Fibroblast of pulmonary artery (primary cell): Measurements from ENCODE around the gene RPS6KL1.

ENCODE experiments used
- DNase-seq: peaks from one replicate; pipeline ENCODE4 v3.0.0-alpha.2; 2010; ENCODE audit warnings: low read depth
- H3K4me3 ChIP-seq: replicated peaks from 2 replicates; pipeline ENCODE4 v1.5.1; 2011; ENCODE audit warnings: low read depth, mild to moderate bottlenecking, control low read depth, low read length, moderate library complexity
- TF ChIP-seq, protein P1 (sequence below): IDR thresholded peaks from 2 replicates; pipeline ENCODE4 v1.5.1; 2011; ENCODE audit warnings: mild to moderate bottlenecking, control low read depth, low read length, inconsistent platforms; ENCODE audit errors: missing control alignments

Gene RPS6KL1

DNA sequence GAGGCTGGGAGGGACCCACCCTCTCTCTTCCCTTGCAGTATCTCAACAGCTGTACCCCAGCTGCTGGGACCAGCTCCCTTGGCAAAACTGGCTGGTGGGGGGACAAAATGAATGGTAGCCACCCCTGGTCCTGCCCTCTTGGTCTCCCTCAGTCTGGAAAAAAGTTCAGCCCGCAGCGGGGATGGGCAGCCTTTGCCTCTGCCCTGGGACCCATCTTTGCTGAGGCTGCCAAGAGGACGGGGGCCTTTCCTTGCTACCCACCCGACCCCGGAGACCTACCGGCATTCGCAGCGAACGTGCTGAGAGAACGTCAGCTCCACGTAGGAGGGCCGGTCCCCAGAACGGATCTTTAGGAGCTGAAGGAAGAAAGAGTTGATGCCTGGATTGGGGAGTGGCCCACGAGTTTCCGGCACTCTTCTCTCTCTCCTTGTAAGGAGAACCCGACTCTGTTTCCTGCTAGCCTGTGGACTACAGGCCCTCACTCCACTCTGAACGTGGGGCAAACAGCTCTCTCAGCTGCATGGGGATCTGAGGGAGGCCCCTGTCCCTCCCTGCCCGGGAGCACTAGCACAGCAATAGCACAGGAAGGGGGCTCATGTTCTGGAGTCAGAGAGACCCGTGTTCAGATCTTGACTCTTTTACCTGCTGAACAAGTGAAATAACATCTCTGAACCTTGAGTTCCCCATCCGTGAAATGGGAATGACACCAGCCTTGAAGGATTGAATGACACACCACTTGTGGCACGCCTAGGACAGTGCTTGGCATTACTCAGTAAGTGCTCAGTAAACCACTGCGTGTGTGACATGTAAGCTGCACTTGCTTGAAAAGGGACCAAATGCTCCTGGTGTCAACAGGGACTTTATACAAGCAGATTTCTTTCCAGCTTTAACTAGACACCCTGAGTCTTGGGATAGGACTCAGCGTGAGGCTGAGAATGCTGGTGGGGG, 25.4 kb upstream of the RPS6KL1 start:
- TF ChIP-seq, protein P1, sequence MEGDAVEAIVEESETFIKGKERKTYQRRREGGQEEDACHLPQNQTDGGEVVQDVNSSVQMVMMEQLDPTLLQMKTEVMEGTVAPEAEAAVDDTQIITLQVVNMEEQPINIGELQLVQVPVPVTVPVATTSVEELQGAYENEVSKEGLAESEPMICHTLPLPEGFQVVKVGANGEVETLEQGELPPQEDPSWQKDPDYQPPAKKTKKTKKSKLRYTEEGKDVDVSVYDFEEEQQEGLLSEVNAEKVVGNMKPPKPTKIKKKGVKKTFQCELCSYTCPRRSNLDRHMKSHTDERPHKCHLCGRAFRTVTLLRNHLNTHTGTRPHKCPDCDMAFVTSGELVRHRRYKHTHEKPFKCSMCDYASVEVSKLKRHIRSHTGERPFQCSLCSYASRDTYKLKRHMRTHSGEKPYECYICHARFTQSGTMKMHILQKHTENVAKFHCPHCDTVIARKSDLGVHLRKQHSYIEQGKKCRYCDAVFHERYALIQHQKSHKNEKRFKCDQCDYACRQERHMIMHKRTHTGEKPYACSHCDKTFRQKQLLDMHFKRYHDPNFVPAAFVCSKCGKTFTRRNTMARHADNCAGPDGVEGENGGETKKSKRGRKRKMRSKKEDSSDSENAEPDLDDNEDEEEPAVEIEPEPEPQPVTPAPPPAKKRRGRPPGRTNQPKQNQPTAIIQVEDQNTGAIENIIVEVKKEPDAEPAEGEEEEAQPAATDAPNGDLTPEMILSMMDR: no peak
- H3K4me3 ChIP-seq: no peak overlapping the region
- DNase-seq: no peak

DNA sequence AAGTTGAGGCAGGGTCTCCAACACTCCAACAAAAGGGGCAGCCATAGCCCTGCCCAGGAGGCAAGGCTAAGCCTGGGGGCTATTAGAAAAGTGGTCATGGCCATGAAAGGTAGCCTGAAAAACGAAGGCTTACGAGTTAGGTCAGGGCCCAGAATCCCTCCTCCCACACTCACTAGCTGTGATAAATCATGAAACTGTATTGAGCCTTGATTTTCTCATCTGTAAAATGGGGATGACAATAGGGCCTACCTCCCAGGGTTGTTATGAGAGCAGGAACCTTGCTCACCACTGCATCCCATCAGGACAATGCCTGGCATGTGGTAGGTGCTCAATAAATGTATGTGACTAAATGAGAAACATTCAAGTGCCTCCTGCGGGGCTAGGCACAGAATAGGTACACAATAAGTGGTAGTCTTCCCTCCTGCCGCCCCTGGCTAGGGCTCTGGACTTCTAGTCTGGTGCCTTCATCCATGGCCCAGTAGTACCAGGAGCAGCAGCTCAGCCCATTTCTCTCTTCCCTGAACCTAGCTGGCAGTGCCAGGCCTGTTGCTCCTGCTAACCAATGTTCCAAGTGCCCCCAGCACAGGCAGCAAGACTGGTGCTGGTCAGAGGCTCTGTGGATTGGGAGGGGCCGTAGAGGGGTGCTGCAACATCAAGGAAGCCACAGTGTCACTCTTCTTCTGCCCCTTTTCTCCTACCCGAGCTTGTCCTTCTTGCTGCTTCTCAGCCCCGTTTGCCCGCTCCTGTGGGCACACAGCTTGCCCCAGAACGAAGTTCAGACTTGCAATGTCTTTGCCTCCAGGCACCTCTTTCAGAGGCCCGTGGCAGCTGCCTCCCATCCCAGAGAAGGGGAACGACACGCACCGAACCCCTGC, 24.5 kb upstream of the RPS6KL1 start:
- no peak overlapping the region for H3K4me3 ChIP-seq
- TF ChIP-seq, protein P1: no peak
- DNase-seq: no peak

DNA sequence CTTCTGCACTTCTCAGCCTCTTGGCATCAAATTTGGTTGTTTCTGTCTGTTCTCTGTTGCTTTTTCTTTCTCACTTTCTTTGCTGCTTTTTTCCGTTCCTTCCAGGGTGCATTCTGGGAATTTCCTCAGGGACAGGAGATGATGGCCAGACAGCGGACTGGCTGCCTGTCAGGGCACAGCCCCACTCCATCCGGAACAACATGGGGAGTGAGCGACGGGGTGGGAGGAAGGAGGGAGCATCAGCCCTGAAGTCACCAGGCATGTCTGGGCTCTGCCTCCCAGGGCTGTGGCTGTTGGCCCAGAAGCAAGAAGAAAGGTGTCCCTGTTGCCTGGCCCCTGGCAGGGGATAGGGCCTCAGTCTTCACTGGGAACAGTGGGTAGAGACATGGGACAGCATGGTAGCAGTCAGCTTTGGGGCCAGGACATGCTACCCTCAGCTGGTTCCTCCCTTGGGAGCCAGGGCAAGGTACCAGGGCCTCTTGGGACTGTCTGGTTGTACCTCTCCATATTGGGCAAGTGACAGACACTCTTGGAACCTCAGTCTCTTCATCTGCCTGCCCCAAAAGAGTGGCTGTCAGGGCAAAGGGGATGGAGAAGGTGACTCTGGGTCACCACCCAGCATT, 23.7 kb upstream of the RPS6KL1 start:
- H3K4me3 ChIP-seq: no peak overlapping the region
- TF ChIP-seq, protein P1: no peak
- no peak for DNase-seq

DNA sequence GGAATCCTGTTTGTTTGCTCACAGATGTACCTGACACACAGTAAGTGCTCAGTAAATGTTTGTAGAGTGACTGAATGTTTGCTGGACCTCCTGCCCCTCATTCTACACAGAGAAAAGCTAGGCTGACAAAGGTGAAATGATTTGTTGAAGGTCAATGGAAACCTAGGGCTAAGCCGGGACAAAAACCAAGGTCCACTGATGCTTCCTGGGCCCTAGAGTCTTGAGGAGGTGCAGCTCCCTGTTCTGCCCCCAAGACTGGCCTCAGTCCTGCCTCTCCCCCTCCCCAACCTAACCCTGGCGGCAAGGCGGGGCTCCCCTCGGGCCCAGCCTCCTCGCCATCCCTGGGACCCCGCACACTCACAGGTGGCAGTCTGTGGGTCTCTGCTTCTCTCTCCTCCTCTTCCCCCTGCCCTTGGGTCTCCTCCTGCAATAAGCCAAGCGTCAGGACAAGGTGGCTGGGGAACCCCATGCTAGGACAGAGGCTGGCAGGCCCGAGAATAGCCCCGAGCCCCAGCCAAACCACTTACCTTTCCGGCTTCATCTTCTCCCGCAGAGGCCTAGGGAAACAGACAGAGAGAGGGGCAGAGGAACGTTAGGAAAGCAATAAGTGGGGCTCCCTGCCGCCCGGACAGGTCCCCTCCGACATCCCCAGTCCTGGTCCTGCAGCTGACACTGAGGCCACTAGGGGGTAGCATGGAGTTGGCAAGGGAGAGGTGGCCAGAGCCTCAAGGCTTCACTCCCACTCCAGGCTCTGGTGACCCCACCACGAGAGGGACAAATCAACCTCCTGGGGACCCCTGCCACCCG, 23.0 kb upstream of the RPS6KL1 start:
- TF ChIP-seq, protein P1: peak; percentile 97
- H3K4me3 ChIP-seq: no peak overlapping the region
- peak; percentile 74 for DNase-seq

DNA sequence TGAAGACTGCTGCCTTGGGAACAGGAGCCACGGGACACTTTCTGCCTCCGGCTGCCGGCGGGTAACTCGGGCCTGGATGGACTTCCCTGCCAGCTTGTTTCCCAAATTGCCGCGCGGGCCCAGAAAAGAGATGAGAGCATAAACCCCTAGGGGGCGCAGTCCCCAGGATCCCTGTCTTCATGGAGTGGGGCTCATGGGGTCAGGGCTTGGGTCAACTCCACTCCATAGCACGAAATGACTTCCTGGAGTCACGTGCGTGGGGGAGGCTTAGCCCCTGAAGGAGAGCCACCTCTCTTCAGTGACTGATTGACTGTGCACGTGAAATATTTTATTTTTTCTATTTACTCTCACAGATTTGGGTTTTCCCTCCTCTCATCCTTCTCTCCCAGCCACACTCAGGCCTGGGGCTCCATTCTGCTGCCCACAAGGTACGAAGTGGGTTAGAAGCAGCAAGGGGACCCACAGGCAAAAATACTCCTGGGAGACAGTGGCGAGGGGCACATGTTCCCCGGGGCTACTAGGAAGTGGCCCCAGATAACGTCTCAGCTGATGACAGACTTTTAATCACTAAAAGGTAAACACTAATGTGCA, 22.3 kb upstream of the RPS6KL1 start:
- TF ChIP-seq, protein P1: peak; percentile 51
- H3K4me3 ChIP-seq: no peak overlapping the region
- DNase-seq: no peak

DNA sequence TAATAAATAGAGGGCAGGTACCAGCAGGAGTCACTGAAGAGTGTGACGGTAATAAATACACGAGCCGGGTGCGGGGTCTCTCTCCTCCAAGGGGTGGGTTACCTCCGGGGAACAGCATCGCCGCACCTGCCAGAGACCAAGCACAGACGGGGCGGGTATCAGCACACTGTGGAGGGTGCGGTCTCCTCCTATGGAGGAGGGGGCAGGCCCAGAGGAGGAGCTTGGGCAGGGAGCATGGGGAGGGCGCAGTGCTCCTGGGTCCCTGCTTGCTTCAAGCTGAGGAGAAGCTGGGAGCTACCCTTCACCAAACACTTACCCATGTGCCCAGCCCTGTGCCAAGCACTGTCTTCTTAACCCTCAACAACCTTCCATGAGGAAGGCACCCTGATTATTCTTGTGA, 19.5 kb upstream of the RPS6KL1 start:
- no peak overlapping the region for H3K4me3 ChIP-seq
- no peak for DNase-seq
- TF ChIP-seq, protein P1: no peak
